NCI-H146 treated with DMSO at 0.1 percent for 48 hours (cell line): ENCODE data around the gene SWI5.
A peak's percentile ranks its signal among the peaks of the same experiment; 100 is the strongest.

Experiments used
- DNase-seq: peaks from one replicate; lab custom pipeline; 2025; ENCODE audit not compliant: unreplicated experiment; lab: John Stamatoyannopoulos, UW

SWI5 gene

GRCh38 chr9:128251732-128252100 is 24.4 kb upstream of the SWI5 start:
- DNase-seq, result no peak

DNA sequence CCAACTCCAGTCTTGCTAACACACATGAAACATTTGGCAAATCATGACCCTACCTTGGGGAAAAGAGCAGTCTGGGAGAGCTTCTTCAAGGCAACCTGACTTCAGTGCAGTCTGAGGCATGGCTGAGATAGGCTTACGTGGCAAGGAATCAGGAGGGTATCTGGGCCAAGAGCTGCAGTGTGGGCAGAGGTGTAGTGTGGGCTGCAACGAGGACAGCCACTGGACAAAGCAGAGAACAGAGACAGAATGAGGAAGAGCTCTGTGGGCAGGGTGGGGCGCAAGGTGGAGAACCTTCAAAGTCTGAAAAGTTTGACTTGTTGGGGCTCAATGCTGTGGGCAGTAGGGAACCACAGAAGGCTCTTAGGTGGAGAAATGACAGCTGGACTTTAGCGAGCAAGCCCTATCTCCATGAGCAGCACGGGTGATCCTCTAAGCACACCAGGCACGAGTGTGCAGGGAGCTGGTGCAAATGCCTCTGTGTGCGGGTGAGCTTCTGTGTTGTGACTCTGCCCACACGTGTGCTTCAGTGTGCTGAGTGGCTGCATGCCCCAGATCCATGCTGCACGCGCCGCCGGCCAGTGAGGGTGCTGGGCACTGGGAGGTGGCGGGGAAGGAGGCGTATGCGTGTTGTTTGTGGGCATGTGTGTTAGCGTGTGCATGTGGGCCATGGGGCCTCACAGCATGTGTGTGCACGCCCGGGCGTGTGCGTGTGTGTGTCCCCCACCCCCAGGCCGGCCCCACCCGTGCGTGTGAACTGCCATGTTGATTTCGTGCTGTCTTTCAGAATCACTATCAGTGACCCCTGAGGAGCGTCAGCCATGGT is 23.5 kb upstream of the SWI5 start:
- DNase-seq, result no peak

DNA sequence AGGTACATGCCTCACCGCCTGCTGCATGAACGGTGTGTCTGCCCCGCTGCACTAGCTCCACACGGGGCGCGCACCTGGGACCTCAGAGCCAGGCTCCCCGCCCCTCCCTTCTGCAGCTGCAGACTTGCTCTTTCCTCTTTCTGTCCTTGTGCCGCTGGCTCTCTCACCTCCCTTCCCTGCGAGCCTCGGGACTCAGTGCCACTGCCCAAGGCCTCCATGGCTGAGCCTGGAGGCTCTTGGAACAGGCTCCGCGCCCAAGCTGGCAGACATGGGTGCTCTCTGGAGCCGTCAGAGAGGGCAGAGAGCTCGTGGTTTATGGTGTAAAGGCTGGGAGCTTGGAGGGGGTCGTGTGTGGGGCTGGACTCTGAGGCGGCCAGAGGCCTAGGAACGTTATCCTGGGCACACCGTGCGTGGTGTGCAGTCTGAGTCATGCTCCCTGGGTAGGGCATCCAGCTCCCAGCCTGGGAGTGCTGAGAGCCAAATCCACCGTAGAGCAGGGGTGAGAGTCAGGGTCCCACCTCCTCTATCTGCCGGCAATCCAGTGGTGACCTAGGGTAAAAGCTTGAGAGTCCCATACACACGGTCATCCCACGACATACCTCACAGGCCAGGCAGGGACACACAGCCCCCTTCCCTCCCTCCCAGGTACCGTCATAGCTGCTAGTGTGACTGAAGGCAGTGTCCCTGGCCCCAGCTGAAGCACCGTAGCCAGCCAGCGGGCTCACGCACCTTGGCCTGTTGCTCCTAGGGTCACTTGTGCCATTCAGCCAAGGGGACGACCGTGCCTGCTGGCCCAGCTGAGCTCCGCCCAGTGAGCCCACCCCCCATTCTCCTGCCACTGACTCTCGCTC is 22.7 kb upstream of the SWI5 start:
- no peak for DNase-seq

GRCh38 chr9:128253991-128254346 is 22.1 kb upstream of the SWI5 start:
- no peak for DNase-seq

DNA sequence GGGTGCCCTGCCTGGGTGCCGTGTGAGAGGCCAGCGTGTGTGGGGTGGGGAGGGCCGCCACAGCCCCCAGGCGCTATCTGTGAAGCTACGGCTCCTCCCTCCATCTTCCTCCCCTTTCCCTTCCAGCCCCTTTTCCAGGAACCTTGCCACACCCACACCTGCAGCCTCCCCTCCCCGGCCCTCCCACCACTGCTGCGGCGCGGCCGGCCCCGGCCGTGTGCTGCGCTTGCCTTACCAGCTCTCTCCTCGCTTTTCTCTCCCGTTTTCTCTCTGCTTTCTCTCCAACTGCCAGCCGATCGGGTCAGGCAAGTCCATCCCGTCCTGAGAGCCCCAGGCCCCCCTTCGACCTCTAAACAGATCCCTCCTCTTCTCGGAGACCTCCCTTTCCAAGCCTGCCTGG is 21.7 kb upstream of the SWI5 start:
- no peak for DNase-seq

GRCh38 chr9:128254855-128255759 is 21.0 kb upstream of the SWI5 start:
- peak; percentile 23 for DNase-seq

DNA sequence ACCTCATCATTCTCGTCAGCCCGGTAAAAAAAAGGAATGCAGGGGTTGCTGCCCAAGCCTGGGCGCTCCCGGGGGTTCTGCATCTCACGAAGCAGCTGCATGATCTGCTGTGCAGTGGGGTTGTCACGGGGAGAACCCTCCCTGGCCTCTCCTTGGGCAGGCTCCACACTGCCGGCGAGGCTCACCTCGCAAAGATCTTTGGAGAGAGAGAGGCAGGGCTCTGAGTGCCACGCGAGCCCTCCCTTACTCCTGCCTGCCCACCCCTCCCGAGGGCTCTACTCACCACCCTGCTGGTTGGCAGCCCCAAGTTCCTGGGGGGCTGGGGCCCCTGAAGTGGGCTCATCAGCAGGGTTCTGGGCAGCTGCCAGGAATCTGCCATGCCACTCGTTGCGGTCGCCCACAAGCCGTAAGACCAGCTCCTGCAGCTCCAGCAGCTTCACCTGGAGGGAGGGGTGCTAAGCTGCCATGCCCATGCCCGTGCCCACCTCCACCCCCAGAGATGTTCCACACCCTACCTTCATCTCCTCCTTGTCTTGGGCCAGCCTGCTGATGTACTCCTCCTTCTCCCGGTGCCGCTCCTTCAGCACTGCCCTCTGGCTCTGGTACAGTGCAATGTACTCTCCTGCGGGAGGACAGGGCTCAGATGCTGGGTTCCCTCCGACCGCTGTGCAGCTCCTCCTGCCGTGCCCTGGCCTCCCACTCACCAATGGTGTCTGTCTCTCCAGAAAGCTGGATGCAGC is 18.8 kb upstream of the SWI5 start:
- DNase-seq, result no peak

DNA sequence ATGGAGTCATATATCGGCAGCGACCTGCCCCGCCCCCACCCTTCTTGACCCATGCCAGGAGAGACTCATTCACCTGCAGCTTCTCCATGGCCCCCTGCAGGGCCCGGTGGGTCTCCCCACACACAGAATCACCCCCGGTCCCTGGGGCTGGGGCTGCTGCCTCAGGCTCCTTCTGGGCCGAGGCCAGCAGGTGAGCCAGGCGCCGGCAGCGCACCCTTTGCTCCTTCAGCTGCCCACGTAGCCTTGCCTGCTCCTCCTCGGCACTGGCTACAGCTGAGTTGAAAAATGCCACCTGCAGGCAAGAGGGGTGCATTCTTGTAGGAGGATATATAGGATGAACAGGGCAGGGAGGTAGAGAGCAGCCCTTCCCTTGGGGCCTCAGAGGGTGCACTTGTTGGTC is 18.2 kb upstream of the SWI5 start:
- no peak for DNase-seq

- no peak for DNase-seq
These were observed 17.8 kb upstream of the SWI5 start for GRCh38 chr9:128258326-128258725.

DNA sequence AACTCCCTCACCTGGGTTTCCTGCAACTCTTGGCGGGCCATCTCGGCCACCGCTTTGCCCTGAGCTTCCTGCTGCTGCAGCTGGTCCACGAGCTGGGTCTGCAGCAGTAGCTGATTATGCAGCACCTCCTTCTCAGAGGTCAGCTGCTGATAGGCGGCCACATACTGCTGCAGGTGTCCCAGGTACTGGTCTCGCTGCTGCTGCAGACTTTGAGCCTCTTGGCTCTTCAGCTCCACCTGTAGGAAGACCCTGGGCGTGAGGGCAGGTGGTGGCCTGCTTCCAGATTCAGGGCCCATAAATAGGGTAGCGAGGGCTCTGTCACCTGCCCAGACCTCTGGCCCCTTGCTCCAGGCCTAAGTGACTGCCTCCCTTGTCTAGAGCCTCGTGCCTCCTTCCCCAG is 16.9 kb upstream of the SWI5 start:
- no peak for DNase-seq

- DNase-seq, result no peak
These were observed 15.7 kb upstream of the SWI5 start for GRCh38 chr9:128260340-128260739.

- no peak for DNase-seq
These were observed 13.4 kb upstream of the SWI5 start for GRCh38 chr9:128262687-128263086.

DNA sequence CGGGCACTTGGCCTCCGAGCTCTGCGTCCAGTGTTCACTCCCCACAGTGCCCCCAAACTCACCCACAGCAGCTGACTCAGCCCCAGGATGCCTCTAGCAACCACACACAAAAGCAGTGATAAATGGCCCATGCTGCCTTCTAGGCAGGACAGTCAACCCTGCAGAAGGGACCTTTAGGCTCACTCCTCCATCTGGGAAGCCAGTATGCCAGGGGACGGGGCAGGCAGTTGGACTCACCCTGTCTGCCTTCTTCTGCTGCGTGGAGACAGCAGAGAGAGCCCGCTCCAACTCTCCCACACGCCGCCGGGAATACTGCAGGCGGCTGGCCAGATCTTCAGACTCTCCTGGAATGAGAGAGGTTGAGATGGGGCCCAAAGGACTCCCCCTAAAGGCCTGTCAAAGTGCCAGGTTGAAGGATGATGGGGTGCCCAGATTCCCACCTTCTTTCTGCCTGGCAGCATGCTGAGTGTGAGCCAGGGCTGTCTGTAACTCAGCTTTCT is 10.7 kb upstream of the SWI5 start:
- no peak for DNase-seq

GRCh38 chr9:128266868-128267590 is 9.0 kb upstream of the SWI5 start:
- DNase-seq, result no peak

- DNase-seq, result no peak
These were observed 5.0 kb upstream of the SWI5 start for GRCh38 chr9:128271112-128271511.

DNA sequence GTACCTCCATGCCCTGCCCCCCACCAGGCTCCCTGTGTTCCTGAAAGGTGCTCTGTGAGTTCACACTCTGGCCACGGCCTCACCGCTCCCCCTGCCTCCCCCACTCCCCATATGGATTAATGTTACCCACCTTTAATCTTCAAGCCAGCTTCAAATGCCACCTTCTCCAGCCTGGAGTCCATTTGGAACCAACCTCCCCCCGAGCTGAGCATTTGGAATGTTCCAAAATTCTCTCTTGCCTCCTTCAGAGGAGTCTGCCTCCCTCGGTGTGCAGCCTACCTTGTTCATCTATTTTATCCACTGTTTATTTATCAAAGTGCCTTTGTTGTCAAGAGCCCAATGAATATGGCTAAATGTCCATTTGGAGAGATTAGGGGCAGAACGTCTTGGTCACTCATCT is 4.6 kb upstream of the SWI5 start:
- no peak for DNase-seq

DNA sequence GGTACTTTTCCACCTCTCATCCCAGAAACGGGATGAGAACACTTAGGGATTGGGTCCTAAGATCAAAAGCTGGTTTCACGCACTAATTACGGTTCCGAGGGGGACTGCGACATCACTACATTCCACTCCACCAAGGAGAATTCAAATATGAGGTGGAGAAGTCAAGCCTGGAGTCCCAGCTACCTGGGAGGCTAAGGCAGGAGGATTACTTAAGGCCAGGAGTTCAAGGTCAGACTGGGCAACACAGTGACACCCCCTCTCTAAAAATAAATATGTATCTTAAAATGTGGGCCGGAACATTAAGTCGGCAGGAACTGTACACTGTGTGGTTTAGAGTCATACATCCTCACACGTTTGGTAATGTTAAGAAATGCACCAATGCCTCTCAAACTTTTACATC is 1.8 kb upstream of the SWI5 start:
- DNase-seq, result no peak

DNA sequence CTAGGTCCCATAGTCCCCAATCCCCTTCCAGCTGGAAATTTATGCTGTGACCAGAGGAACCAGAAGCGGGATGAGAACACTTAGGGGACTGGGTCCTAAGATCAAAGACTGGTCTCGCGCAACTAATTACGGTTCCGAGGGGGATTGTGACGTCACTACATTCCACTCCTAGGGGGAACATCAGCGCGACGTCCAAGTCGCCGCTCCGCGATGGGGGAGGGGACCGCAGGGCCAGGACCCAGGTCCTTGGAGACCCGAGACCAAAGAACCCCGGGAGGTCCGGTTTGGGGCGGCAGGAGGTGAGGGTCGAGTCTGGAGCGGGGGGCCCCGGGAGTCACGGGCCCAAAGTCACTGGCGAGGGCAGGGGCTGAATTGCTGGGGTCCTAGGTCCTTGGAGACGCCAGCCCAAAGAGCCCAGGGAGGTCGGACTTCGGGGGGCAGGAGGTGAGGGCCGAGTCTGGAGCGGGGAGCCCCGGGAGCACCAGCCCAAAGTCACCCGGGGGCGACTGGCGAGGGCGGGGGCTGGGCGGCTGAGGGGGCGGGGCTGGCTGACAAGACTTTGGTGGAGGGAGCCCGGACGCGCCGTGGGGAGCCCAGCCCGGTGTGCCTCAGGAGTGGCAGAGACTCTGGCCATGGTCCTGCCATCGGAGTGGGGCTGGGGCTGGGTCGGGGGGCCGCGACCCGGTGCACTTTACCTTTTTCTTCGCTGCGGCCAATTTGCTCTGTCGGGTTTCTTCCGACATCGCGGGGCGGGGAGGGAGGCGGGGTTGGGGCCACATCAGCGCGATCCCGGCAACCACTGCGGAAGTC is 673 bp upstream of the SWI5 start, which contains the start of gene GOLGA2:
Gene GOLGA2, minus strand, starts transcription at position 810 of the 810 bp plus-strand sequence. Its CDS starts 31 bp downstream, at position 779.
- peak; percentile 27 for DNase-seq
